Measurements from ENCODE around the gene HOXD12.
A peak's percentile ranks its signal among the peaks of the same experiment; 100 is the strongest.

The HOXD12 gene

DNA sequence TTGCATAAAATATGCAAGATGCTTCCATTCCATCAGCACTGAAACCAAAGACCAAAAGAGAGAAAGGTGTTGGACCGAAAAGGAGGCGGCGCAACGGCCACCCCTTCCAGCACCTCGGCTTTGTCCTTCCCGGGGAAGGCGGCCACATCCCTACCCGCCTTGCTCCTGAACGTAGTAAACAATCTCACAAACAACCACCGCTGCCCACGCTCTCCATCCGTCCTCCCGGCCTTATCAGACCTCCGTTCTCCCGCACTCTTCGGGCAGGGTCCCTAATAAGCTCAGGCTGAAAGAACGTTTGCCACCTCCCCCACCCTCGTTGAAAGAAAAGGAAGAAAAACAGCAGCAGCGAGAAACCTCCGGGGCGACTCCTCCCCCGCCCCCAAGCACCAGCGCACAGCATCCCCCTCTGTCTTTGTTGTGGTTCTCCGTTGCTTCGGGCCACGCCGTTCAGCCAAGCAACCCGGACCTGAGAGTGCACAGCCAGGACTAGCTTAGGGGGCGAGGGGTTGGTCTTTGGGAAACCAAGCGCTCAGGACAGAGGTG lies 20.2 kb upstream of the HOXD12 start:
- DNase-seq: no peak
- Histone ChIP-seq H2BK5ac (ENCODE audit: low read depth, low read length, poor library complexity, severe bottlenecking) (no peak overlapping the region), H3K36me3 (ENCODE audit: control insufficient read depth in 1 of 2, insufficient read depth in 2 of 2, low read depth in 1 of 2, low read length in 2 of 2) (peaks cover 0 to 3% of the 10 kb centered on the region in 2 experiments), H3K9me3 (ENCODE audit: control insufficient read depth, low read length) (peaks cover 4% of the 10 kb centered on the region), H3K79me1 (replicated peaks; ENCODE audit: low read length, poor library complexity, severe bottlenecking) (no peaks in the 10 kb centered on the region), H3K27ac (ENCODE audit: low read length, poor library complexity, severe bottlenecking) (no peak overlapping the region), H4K8ac (ENCODE audit: low read length) (no peak overlapping the region), H2BK120ac (ENCODE audit: low read depth, low read length) (no peak overlapping the region), H3K4me1 (ENCODE audit: control insufficient read depth, insufficient read depth, low read depth, low read length) (peaks cover 24% of the 10 kb centered on the region), H3K4me2 (ENCODE audit: low read length, poor library complexity, severe bottlenecking) (peak overlapping the region; percentile 39), H2BK12ac (ENCODE audit: low read length in 2 of 2) (no peak overlapping the region), H3K18ac (ENCODE audit: low read depth in 1 of 2, low read length in 2 of 2) (no peak overlapping the region), H4K91ac (ENCODE audit: low read length) (no peak overlapping the region), H3K14ac (ENCODE audit: low read length in 2 of 2) (no peak overlapping the region), H3K4me3 (ENCODE audit: insufficient read depth in 1 of 2, low read depth in 1 of 2, low read length in 2 of 2) (peak overlapping the region in 1 of 2 experiments; percentile 55), H3K27me3 (ENCODE audit: control insufficient read depth in 1 of 2, insufficient read depth in 1 of 2, low read length in 2 of 2) (peaks cover 88 to 95% of the 10 kb centered on the region in 2 experiments), H2AK5ac (ENCODE audit: low read length, severe bottlenecking) (no peak overlapping the region), H3K23ac (ENCODE audit: low read length in 2 of 2) (no peak overlapping the region), H3K9ac (ENCODE audit: low read length) (no peak overlapping the region), H3K4ac (ENCODE audit: low read depth in 1 of 2, low read length in 2 of 2) (no peak overlapping the region), H2BK15ac (ENCODE audit: low read depth, poor library complexity, severe bottlenecking) (no peak overlapping the region), H2AFZ (ENCODE audit: low read depth, low read length) (no peak overlapping the region)
- under 1% methylated on average over 29 of the region's 30 CpGs for WGBS

DNA sequence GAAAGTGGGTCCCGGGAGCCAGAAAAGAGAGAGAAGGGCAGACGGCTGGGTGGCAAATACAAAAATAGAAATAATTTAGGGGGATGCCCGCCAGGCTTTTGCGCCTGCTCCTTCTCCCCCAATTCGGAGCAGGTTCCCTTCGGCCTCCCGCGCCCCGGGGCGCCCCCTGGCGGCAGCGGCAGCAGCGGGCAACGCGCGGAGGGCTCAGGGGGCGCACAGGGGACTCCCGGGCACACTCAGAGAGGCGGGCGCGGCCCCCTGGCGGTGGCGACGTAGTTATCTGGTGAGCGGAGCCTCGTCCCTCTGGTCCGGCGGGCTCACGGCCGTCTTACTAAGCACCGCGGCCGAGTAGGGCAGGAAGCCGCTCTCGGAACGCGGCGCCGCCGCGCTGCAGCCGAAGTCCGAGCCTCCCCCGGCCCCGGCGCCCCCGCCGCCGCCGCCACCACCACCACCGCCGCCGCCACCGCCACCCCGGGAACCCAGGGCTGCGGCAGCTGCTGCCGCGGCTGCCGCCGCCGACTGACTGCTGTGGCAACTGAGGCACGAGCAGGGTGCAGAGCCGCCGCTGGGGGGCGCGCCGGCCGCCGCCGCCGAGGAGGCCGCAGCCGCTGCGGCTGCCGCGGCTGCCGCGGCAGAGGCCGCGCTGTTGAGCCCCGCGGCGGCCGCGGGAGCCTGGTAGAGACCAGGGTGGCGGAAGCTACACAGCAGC lies 19.6 kb upstream of the HOXD12 start:
- Histone ChIP-seq H2BK15ac (ENCODE audit: low read depth, poor library complexity, severe bottlenecking) (no peak overlapping the region), H3K27me3 (ENCODE audit: control insufficient read depth in 1 of 2, insufficient read depth in 1 of 2, low read length in 2 of 2) (peaks cover 88 to 95% of the 10 kb centered on the region in 2 experiments), H3K9ac (ENCODE audit: low read length) (no peak overlapping the region), H2BK120ac (ENCODE audit: low read depth, low read length) (no peak overlapping the region), H3K23ac (ENCODE audit: low read length in 2 of 2) (no peak overlapping the region), H2AK5ac (ENCODE audit: low read length, severe bottlenecking) (no peak overlapping the region), H2BK12ac (ENCODE audit: low read length in 2 of 2) (no peak overlapping the region), H3K14ac (ENCODE audit: low read length in 2 of 2) (no peak overlapping the region), H3K36me3 (ENCODE audit: control insufficient read depth in 1 of 2, insufficient read depth in 2 of 2, low read depth in 1 of 2, low read length in 2 of 2) (peaks cover 0 to 3% of the 10 kb centered on the region in 2 experiments), H3K27ac (ENCODE audit: low read length, poor library complexity, severe bottlenecking) (no peak overlapping the region), H3K79me1 (replicated peaks; ENCODE audit: low read length, poor library complexity, severe bottlenecking) (no peaks in the 10 kb centered on the region), H4K8ac (ENCODE audit: low read length) (no peak overlapping the region), H4K91ac (ENCODE audit: low read length) (no peak overlapping the region), H2BK5ac (ENCODE audit: low read depth, low read length, poor library complexity, severe bottlenecking) (no peak overlapping the region), H3K9me3 (ENCODE audit: control insufficient read depth, low read length) (peaks cover 4% of the 10 kb centered on the region), H3K4me1 (ENCODE audit: control insufficient read depth, insufficient read depth, low read depth, low read length) (peaks cover 24% of the 10 kb centered on the region), H2AFZ (ENCODE audit: low read depth, low read length) (no peak overlapping the region), H3K18ac (ENCODE audit: low read depth in 1 of 2, low read length in 2 of 2) (no peak overlapping the region), H3K4ac (ENCODE audit: low read depth in 1 of 2, low read length in 2 of 2) (no peak overlapping the region), H3K4me2 (ENCODE audit: low read length, poor library complexity, severe bottlenecking) (peak overlapping the region; percentile 63), H3K4me3 (ENCODE audit: insufficient read depth in 1 of 2, low read depth in 1 of 2, low read length in 2 of 2) (peak overlapping the region; percentile 17 to 55)
- DNase-seq: no peak
- under 1% methylated on average over 57 of the region's 86 CpGs for WGBS

DNA sequence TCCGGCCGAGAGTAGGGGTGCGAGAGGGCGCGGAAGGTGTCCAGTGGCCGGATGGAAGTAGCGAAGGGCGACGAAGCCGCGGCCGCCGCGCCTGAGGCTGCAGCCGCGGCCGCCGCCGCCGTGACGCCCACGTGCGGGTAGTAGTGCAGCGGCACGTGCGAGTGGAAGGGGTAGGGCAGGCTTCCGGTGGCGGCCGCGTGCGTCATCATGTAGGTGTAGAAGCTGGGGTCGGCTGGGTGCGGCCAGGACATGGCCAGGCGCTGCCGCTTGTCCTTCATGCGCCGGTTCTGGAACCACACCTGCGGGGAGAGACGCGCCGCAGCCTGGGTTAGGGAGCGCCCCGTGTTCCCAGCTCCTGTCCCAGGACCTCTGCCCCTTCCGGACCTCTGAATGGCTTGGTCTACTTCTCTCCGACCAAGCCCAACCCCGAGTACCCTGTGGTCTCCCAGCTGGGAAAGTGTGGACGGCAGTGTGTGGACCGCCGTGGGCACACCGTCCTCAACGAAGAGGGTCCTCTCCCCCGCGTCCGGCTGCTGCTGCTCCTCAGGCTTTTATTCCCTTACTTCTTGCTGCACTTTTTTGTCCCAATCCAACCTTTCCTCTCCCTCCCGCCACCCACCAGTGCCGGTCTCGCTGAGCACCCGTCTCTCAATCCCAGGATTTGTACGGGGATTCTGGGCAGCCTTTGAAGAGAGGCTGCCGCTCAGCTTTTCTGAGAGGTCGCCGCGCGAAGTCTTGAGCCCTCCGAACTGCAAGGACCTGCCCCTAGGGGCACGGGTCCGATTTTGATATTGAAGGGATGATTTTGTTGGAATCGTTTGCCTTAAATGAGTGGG lies 18.8 kb upstream of the HOXD12 start:
- no peak overlapping the region for H2BK5ac ChIP-seq (ENCODE audit: low read depth, low read length, poor library complexity, severe bottlenecking)
- H3K79me1 ChIP-seq (replicated peaks; ENCODE audit: low read length, poor library complexity, severe bottlenecking): no peaks in the 10 kb centered on the region
- no peak overlapping the region for H4K91ac ChIP-seq (ENCODE audit: low read length)
- no peak overlapping the region for H2BK12ac ChIP-seq (ENCODE audit: low read length in 2 of 2)
- peaks cover 4% of the 10 kb centered on the region for H3K9me3 ChIP-seq (ENCODE audit: control insufficient read depth, low read length)
- peaks cover 27% of the 10 kb centered on the region for H3K4me1 ChIP-seq (ENCODE audit: control insufficient read depth, insufficient read depth, low read depth, low read length)
- no peak overlapping the region for H2BK120ac ChIP-seq (ENCODE audit: low read depth, low read length)
- H2AFZ ChIP-seq (ENCODE audit: low read depth, low read length): no peak overlapping the region
- H4K8ac ChIP-seq (ENCODE audit: low read length): no peak overlapping the region
- H2AK5ac ChIP-seq (ENCODE audit: low read length, severe bottlenecking): no peak overlapping the region
- 3% methylated on average over 52 of the region's 68 CpGs for WGBS
- H3K18ac ChIP-seq (ENCODE audit: low read depth in 1 of 2, low read length in 2 of 2): no peak overlapping the region
- no peak overlapping the region for H3K14ac ChIP-seq (ENCODE audit: low read length in 2 of 2)
- H3K9ac ChIP-seq (ENCODE audit: low read length): no peak overlapping the region
- H3K27me3 ChIP-seq (ENCODE audit: control insufficient read depth in 1 of 2, insufficient read depth in 1 of 2, low read length in 2 of 2): peaks cover 88 to 95% of the 10 kb centered on the region in 2 experiments
- H2BK15ac ChIP-seq (ENCODE audit: low read depth, poor library complexity, severe bottlenecking): peak overlapping the region; percentile 13
- H3K4me2 ChIP-seq (ENCODE audit: low read length, poor library complexity, severe bottlenecking): peak overlapping the region; percentile 63
- DNase-seq: no peak
- H3K27ac ChIP-seq (ENCODE audit: low read length, poor library complexity, severe bottlenecking): no peak overlapping the region
- no peak overlapping the region for H3K4ac ChIP-seq (ENCODE audit: low read depth in 1 of 2, low read length in 2 of 2)
- peak overlapping the region in 1 of 2 experiments; percentile 37 for H3K4me3 ChIP-seq (ENCODE audit: insufficient read depth in 1 of 2, low read depth in 1 of 2, low read length in 2 of 2)
- no peak overlapping the region for H3K23ac ChIP-seq (ENCODE audit: low read length in 2 of 2)
- H3K36me3 ChIP-seq (ENCODE audit: control insufficient read depth in 1 of 2, insufficient read depth in 2 of 2, low read depth in 1 of 2, low read length in 2 of 2): peaks cover 0 to 3% of the 10 kb centered on the region in 2 experiments

DNA sequence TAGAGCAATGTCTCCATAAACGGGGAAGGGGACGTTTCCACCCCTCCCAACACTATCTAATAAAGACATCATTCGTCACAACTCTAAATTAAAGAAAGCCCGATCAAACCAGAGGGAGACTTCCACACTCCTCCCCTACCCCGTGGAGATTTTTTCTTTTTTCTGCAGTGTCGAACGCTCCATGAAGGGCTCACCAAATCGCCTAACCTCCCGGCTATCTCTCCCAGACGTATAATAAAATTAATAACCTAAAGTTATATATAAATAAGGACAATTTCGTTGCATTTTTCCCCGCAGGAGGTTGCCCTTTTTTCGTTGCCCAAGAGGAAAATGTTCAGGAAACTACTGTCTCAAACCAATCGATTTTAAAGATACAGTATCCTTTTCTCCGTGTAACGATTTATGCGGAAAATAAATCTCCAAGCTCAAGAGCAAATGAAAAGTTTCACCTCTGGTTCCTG lies 18.2 kb upstream of the HOXD12 start:
- Histone ChIP-seq H3K27me3 (ENCODE audit: control insufficient read depth in 1 of 2, insufficient read depth in 1 of 2, low read length in 2 of 2) (peaks cover 88 to 95% of the 10 kb centered on the region in 2 experiments), H2AK5ac (ENCODE audit: low read length, severe bottlenecking) (no peak overlapping the region), H3K9me3 (ENCODE audit: control insufficient read depth, low read length) (peaks cover 3% of the 10 kb centered on the region), H4K8ac (ENCODE audit: low read length) (no peak overlapping the region), H3K36me3 (ENCODE audit: control insufficient read depth in 1 of 2, insufficient read depth in 2 of 2, low read depth in 1 of 2, low read length in 2 of 2) (peaks cover 0 to 3% of the 10 kb centered on the region in 2 experiments), H2AFZ (ENCODE audit: low read depth, low read length) (no peak overlapping the region), H3K14ac (ENCODE audit: low read length in 2 of 2) (no peak overlapping the region), H3K79me1 (replicated peaks; ENCODE audit: low read length, poor library complexity, severe bottlenecking) (no peaks in the 10 kb centered on the region), H2BK15ac (ENCODE audit: low read depth, poor library complexity, severe bottlenecking) (peak overlapping the region; percentile 48), H3K4me1 (ENCODE audit: control insufficient read depth, insufficient read depth, low read depth, low read length) (peaks cover 32% of the 10 kb centered on the region), H2BK12ac (ENCODE audit: low read length in 2 of 2) (no peak overlapping the region), H2BK5ac (ENCODE audit: low read depth, low read length, poor library complexity, severe bottlenecking) (no peak overlapping the region), H3K18ac (ENCODE audit: low read depth in 1 of 2, low read length in 2 of 2) (no peak overlapping the region), H3K9ac (ENCODE audit: low read length) (no peak overlapping the region), H3K27ac (ENCODE audit: low read length, poor library complexity, severe bottlenecking) (no peak overlapping the region), H3K4me2 (ENCODE audit: low read length, poor library complexity, severe bottlenecking) (no peak overlapping the region), H3K4ac (ENCODE audit: low read depth in 1 of 2, low read length in 2 of 2) (no peak overlapping the region), H3K4me3 (ENCODE audit: insufficient read depth in 1 of 2, low read depth in 1 of 2, low read length in 2 of 2) (no peak overlapping the region), H4K91ac (ENCODE audit: low read length) (no peak overlapping the region), H2BK120ac (ENCODE audit: low read depth, low read length) (no peak overlapping the region), H3K23ac (ENCODE audit: low read length in 2 of 2) (no peak overlapping the region)
- DNase-seq: no peak
- WGBS: 10% methylated on average over 12 of the region's 17 CpGs
